ENCODE measurements around the gene DGKB.

Gene DGKB

GRCh38 chr7:14148974-14149373 lies 753.6 kb downstream of the DGKB start:
- Histone ChIP-seq H3K4me1 (ENCODE audit: control insufficient read depth, insufficient read depth, low read depth, low read length) (no peaks in the 10 kb centered on the region), H3K9me3 (ENCODE audit: control insufficient read depth, low read length) (no peaks in the 10 kb centered on the region), H2AK5ac (ENCODE audit: low read length, severe bottlenecking) (no peak overlapping the region), H3K4me2 (ENCODE audit: low read length, poor library complexity, severe bottlenecking) (no peak overlapping the region), H3K27me3 (ENCODE audit: control insufficient read depth in 1 of 2, insufficient read depth in 1 of 2, low read length in 2 of 2) (no peaks in the 10 kb centered on the region), H3K27ac (ENCODE audit: low read length, poor library complexity, severe bottlenecking) (no peak overlapping the region), H2BK120ac (ENCODE audit: low read depth, low read length) (no peak overlapping the region), H3K79me1 (replicated peaks; ENCODE audit: low read length, poor library complexity, severe bottlenecking) (no peaks in the 10 kb centered on the region), H4K91ac (ENCODE audit: low read length) (no peak overlapping the region), H4K8ac (ENCODE audit: low read length) (no peak overlapping the region), H3K36me3 (ENCODE audit: control insufficient read depth in 1 of 2, insufficient read depth in 2 of 2, low read depth in 1 of 2, low read length in 2 of 2) (no peaks in the 10 kb centered on the region), H3K14ac (ENCODE audit: low read length in 2 of 2) (no peak overlapping the region), H2BK15ac (ENCODE audit: low read depth, poor library complexity, severe bottlenecking) (no peak overlapping the region), H3K4ac (ENCODE audit: low read depth in 1 of 2, low read length in 2 of 2) (no peak overlapping the region), H2AFZ (ENCODE audit: low read depth, low read length) (no peak overlapping the region), H3K18ac (ENCODE audit: low read depth in 1 of 2, low read length in 2 of 2) (no peak overlapping the region), H3K9ac (ENCODE audit: low read length) (no peak overlapping the region), H2BK12ac (ENCODE audit: low read length in 2 of 2) (no peak overlapping the region), H2BK5ac (ENCODE audit: low read depth, low read length, poor library complexity, severe bottlenecking) (no peak overlapping the region), H3K23ac (ENCODE audit: low read length in 2 of 2) (no peak overlapping the region), H3K4me3 (ENCODE audit: insufficient read depth in 1 of 2, low read depth in 1 of 2, low read length in 2 of 2) (no peak overlapping the region)
- no peak for DNase-seq
- 88% methylated on average over 4 of the region's 5 CpGs for WGBS

- Histone ChIP-seq H4K91ac (ENCODE audit: low read length) (no peak overlapping the region), H2AFZ (ENCODE audit: low read depth, low read length) (no peak overlapping the region), H3K14ac (ENCODE audit: low read length in 2 of 2) (no peak overlapping the region), H3K4me3 (ENCODE audit: insufficient read depth in 1 of 2, low read depth in 1 of 2, low read length in 2 of 2) (no peak overlapping the region), H2AK5ac (ENCODE audit: low read length, severe bottlenecking) (no peak overlapping the region), H3K9me3 (ENCODE audit: control insufficient read depth, low read length) (no peaks in the 10 kb centered on the region), H3K9ac (ENCODE audit: low read length) (no peak overlapping the region), H3K4me2 (ENCODE audit: low read length, poor library complexity, severe bottlenecking) (no peak overlapping the region), H3K23ac (ENCODE audit: low read length in 2 of 2) (no peak overlapping the region), H2BK120ac (ENCODE audit: low read depth, low read length) (no peak overlapping the region), H3K4ac (ENCODE audit: low read depth in 1 of 2, low read length in 2 of 2) (no peak overlapping the region), H3K27ac (ENCODE audit: low read length, poor library complexity, severe bottlenecking) (no peak overlapping the region), H2BK5ac (ENCODE audit: low read depth, low read length, poor library complexity, severe bottlenecking) (no peak overlapping the region), H3K79me1 (replicated peaks; ENCODE audit: low read length, poor library complexity, severe bottlenecking) (no peaks in the 10 kb centered on the region), H2BK15ac (ENCODE audit: low read depth, poor library complexity, severe bottlenecking) (no peak overlapping the region), H3K36me3 (ENCODE audit: control insufficient read depth in 1 of 2, insufficient read depth in 2 of 2, low read depth in 1 of 2, low read length in 2 of 2) (no peaks in the 10 kb centered on the region), H3K18ac (ENCODE audit: low read depth in 1 of 2, low read length in 2 of 2) (no peak overlapping the region), H2BK12ac (ENCODE audit: low read length in 2 of 2) (no peak overlapping the region), H3K27me3 (ENCODE audit: control insufficient read depth in 1 of 2, insufficient read depth in 1 of 2, low read length in 2 of 2) (no peaks in the 10 kb centered on the region), H4K8ac (ENCODE audit: low read length) (no peak overlapping the region), H3K4me1 (ENCODE audit: control insufficient read depth, insufficient read depth, low read depth, low read length) (no peaks in the 10 kb centered on the region)
- no peak for DNase-seq
- WGBS = 83% methylated on average over 1 of the region's 2 CpGs
Measured at GRCh38 chr7:14147532-14147931, 755.0 kb downstream of the DGKB start.

GRCh38 chr7:14144538-14144937 lies 758.0 kb downstream of the DGKB start:
- H3K4me3 ChIP-seq (ENCODE audit: insufficient read depth in 1 of 2, low read depth in 1 of 2, low read length in 2 of 2) = no peak overlapping the region
- no peak overlapping the region for H3K27ac ChIP-seq (ENCODE audit: low read length, poor library complexity, severe bottlenecking)
- H3K79me1 ChIP-seq (replicated peaks; ENCODE audit: low read length, poor library complexity, severe bottlenecking) = no peaks in the 10 kb centered on the region
- no peak overlapping the region for H3K23ac ChIP-seq (ENCODE audit: low read length in 2 of 2)
- H3K4ac ChIP-seq (ENCODE audit: low read depth in 1 of 2, low read length in 2 of 2) = no peak overlapping the region
- H2AK5ac ChIP-seq (ENCODE audit: low read length, severe bottlenecking) = no peak overlapping the region
- 100% methylated on average over 1 of the region's 2 CpGs for WGBS
- no peak overlapping the region for H3K18ac ChIP-seq (ENCODE audit: low read depth in 1 of 2, low read length in 2 of 2)
- no peak overlapping the region for H2AFZ ChIP-seq (ENCODE audit: low read depth, low read length)
- no peak overlapping the region for H4K91ac ChIP-seq (ENCODE audit: low read length)
- H3K9ac ChIP-seq (ENCODE audit: low read length) = no peak overlapping the region
- H2BK12ac ChIP-seq (ENCODE audit: low read length in 2 of 2) = no peak overlapping the region
- no peak for DNase-seq
- H2BK120ac ChIP-seq (ENCODE audit: low read depth, low read length) = no peak overlapping the region
- no peaks in the 10 kb centered on the region for H3K27me3 ChIP-seq (ENCODE audit: control insufficient read depth in 1 of 2, insufficient read depth in 1 of 2, low read length in 2 of 2)
- no peak overlapping the region for H3K4me2 ChIP-seq (ENCODE audit: low read length, poor library complexity, severe bottlenecking)
- no peaks in the 10 kb centered on the region for H3K36me3 ChIP-seq (ENCODE audit: control insufficient read depth in 1 of 2, insufficient read depth in 2 of 2, low read depth in 1 of 2, low read length in 2 of 2)
- H4K8ac ChIP-seq (ENCODE audit: low read length) = no peak overlapping the region
- no peak overlapping the region for H2BK15ac ChIP-seq (ENCODE audit: low read depth, poor library complexity, severe bottlenecking)
- no peak overlapping the region for H3K14ac ChIP-seq (ENCODE audit: low read length in 2 of 2)
- H2BK5ac ChIP-seq (ENCODE audit: low read depth, low read length, poor library complexity, severe bottlenecking) = no peak overlapping the region
- H3K9me3 ChIP-seq (ENCODE audit: control insufficient read depth, low read length) = no peaks in the 10 kb centered on the region
- no peaks in the 10 kb centered on the region for H3K4me1 ChIP-seq (ENCODE audit: control insufficient read depth, insufficient read depth, low read depth, low read length)

- H2BK15ac ChIP-seq (ENCODE audit: low read depth, poor library complexity, severe bottlenecking) = no peak overlapping the region
- no peak overlapping the region for H3K27ac ChIP-seq (ENCODE audit: low read length, poor library complexity, severe bottlenecking)
- no peak overlapping the region for H3K4me2 ChIP-seq (ENCODE audit: low read length, poor library complexity, severe bottlenecking)
- H4K8ac ChIP-seq (ENCODE audit: low read length) = no peak overlapping the region
- H3K23ac ChIP-seq (ENCODE audit: low read length in 2 of 2) = no peak overlapping the region
- DNase-seq = no peak
- no peak overlapping the region for H2AFZ ChIP-seq (ENCODE audit: low read depth, low read length)
- no peaks in the 10 kb centered on the region for H3K36me3 ChIP-seq (ENCODE audit: control insufficient read depth in 1 of 2, insufficient read depth in 2 of 2, low read depth in 1 of 2, low read length in 2 of 2)
- no peak overlapping the region for H3K9ac ChIP-seq (ENCODE audit: low read length)
- no peak overlapping the region for H2BK120ac ChIP-seq (ENCODE audit: low read depth, low read length)
- no peak overlapping the region for H2BK5ac ChIP-seq (ENCODE audit: low read depth, low read length, poor library complexity, severe bottlenecking)
- no peaks in the 10 kb centered on the region for H3K9me3 ChIP-seq (ENCODE audit: control insufficient read depth, low read length)
- H2AK5ac ChIP-seq (ENCODE audit: low read length, severe bottlenecking) = no peak overlapping the region
- no peak overlapping the region for H3K4ac ChIP-seq (ENCODE audit: low read depth in 1 of 2, low read length in 2 of 2)
- no peaks in the 10 kb centered on the region for H3K27me3 ChIP-seq (ENCODE audit: control insufficient read depth in 1 of 2, insufficient read depth in 1 of 2, low read length in 2 of 2)
- no peak overlapping the region for H2BK12ac ChIP-seq (ENCODE audit: low read length in 2 of 2)
- no peak overlapping the region for H4K91ac ChIP-seq (ENCODE audit: low read length)
- H3K4me3 ChIP-seq (ENCODE audit: insufficient read depth in 1 of 2, low read depth in 1 of 2, low read length in 2 of 2) = no peak overlapping the region
- H3K14ac ChIP-seq (ENCODE audit: low read length in 2 of 2) = no peak overlapping the region
- H3K4me1 ChIP-seq (ENCODE audit: control insufficient read depth, insufficient read depth, low read depth, low read length) = no peaks in the 10 kb centered on the region
- no peak overlapping the region for H3K18ac ChIP-seq (ENCODE audit: low read depth in 1 of 2, low read length in 2 of 2)
- 97% methylated on average over 1 of the region's 1 CpG for WGBS
- no peaks in the 10 kb centered on the region for H3K79me1 ChIP-seq (replicated peaks; ENCODE audit: low read length, poor library complexity, severe bottlenecking)
Measured at GRCh38 chr7:14144109-14144508, 758.4 kb downstream of the DGKB start.
